ENCODE data around the gene EPHA8.

The EPHA8 gene

GRCh38 chr1:22563671-22564602 lies 648 bp downstream of the EPHA8 start:
- TF ChIP-seq, protein P1, sequence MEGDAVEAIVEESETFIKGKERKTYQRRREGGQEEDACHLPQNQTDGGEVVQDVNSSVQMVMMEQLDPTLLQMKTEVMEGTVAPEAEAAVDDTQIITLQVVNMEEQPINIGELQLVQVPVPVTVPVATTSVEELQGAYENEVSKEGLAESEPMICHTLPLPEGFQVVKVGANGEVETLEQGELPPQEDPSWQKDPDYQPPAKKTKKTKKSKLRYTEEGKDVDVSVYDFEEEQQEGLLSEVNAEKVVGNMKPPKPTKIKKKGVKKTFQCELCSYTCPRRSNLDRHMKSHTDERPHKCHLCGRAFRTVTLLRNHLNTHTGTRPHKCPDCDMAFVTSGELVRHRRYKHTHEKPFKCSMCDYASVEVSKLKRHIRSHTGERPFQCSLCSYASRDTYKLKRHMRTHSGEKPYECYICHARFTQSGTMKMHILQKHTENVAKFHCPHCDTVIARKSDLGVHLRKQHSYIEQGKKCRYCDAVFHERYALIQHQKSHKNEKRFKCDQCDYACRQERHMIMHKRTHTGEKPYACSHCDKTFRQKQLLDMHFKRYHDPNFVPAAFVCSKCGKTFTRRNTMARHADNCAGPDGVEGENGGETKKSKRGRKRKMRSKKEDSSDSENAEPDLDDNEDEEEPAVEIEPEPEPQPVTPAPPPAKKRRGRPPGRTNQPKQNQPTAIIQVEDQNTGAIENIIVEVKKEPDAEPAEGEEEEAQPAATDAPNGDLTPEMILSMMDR (conservative IDR thresholded peaks at IDR 0.05; ENCODE audit: low read length) = no peak
- DNase-seq (ENCODE audit: low read depth) = no peak
- H3K4me3 ChIP-seq (ENCODE audit: low read length) = no peak overlapping the region

DNA sequence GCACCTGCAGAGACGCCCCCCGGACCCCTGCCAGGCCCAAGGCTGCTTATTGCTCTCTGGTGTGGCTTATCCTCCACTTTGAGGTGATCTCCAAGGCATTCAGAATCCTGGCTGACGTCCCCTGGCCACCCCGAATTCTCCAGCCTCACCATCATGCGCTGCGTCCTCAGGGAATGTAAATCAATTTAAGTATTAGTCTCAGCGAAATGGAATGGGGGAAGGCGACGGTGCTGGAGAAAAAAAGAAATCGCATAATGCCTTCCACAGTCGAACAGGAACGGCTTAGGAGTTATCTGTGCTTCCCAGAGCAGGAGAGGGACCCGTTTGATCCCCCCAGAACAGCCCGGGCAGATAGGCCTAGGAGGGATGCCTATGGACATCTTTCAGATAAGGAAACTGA lies 2.9 kb downstream of the EPHA8 start:
- H3K4me3 ChIP-seq (ENCODE audit: low read length) = no peak overlapping the region
- TF ChIP-seq, protein P1 (conservative IDR thresholded peaks at IDR 0.05; ENCODE audit: low read length) = no peak
- DNase-seq (ENCODE audit: low read depth) = no peak

- TF ChIP-seq, protein P1 (conservative IDR thresholded peaks at IDR 0.05; ENCODE audit: low read length) = no peak
- no peak for DNase-seq (ENCODE audit: low read depth)
- H3K4me3 ChIP-seq (ENCODE audit: low read length) = no peak overlapping the region
Observed at GRCh38 chr1:22567197-22567596, 3.9 kb downstream of the EPHA8 start.

GRCh38 chr1:22567994-22568393 lies 4.7 kb downstream of the EPHA8 start:
- TF ChIP-seq, protein P1 (conservative IDR thresholded peaks at IDR 0.05; ENCODE audit: low read length) = no peak
- no peak overlapping the region for H3K4me3 ChIP-seq (ENCODE audit: low read length)
- DNase-seq (ENCODE audit: low read depth) = no peak

GRCh38 chr1:22569269-22569668 lies 6.0 kb downstream of the EPHA8 start:
- DNase-seq (ENCODE audit: low read depth) = no peak
- TF ChIP-seq, protein P1 (conservative IDR thresholded peaks at IDR 0.05; ENCODE audit: low read length) = no peak
- no peak overlapping the region for H3K4me3 ChIP-seq (ENCODE audit: low read length)

- no peak for DNase-seq (ENCODE audit: low read depth)
- H3K4me3 ChIP-seq (ENCODE audit: low read length) = no peak overlapping the region
- TF ChIP-seq, protein P1 (conservative IDR thresholded peaks at IDR 0.05; ENCODE audit: low read length) = no peak
Observed at GRCh38 chr1:22570140-22570909, 7.0 kb downstream of the EPHA8 start.
